Adrenal gland (tissue), 12 donors: ENCODE measurements around the gene MBL2. TPM values are rescaled to one million over a fixed set of nuclear protein-coding genes. Genes with fewer than 3 reads are reported as not detected.

Source experiments
- DNase-seq, 7 donors: peaks; one replicate each; pipeline ENCODE4 v3.0.0-alpha.2; 2019 to 2020
- H3K27ac ChIP-seq, 5 donors: fragments of 200-600 bp; sonication (generic) in 4 of 5; 1 replicate in 3 of 5; 2 replicates in 2 of 5; pipeline versions ENCODE4 v1.5.1 to v1.8.0; 2016 to 2020; ENCODE audit warnings: mild to moderate bottlenecking in 1 of 5
- H3K27me3 ChIP-seq: fragments of 200-600 bp; 2 replicates; pipeline ENCODE4 v1.8.0; 2021
- H3K36me3 ChIP-seq, 2 donors: fragments of 200-600 bp; replicated peaks in 1 of 2; 1 replicate in 1 of 2; 2 replicates in 1 of 2; pipeline versions ENCODE4 v1.5.1 to v1.8.0; 2018 to 2022
- H3K4me1 ChIP-seq, 2 donors: fragments of 200-600 bp; replicated peaks in 1 of 2; 1 replicate in 1 of 2; 2 replicates in 1 of 2; pipeline versions ENCODE4 v1.5.1 to v1.8.0; 2018 to 2021
- H3K4me3 ChIP-seq, 4 donors: fragments of 200-600 bp; sonication (generic) in 3 of 4; one replicate each; pipeline ENCODE4 v1.5.1; 2016 to 2018
- H3K9me3 ChIP-seq, 3 donors: fragments of 200-600 bp; sonication (generic) in 1 of 3; replicated peaks in 1 of 3; 1 replicate in 2 of 3; 2 replicates in 1 of 3; pipeline versions ENCODE4 v1.5.1 to v1.8.0; 2016 to 2021
- POLR2A ChIP-seq, 2 donors: fragments of 450-650 bp; IDR thresholded peaks; one replicate each; pipeline ENCODE4 v1.6.1; 2017; ENCODE audit warnings: antibody characterized with exemption in 2 of 2, mild to moderate bottlenecking in 2 of 2, moderate library complexity in 1 of 2
- WGBS, 4 donors: extraction: QIAGEN DNeasy Blood & Tissue Kit in 2 of 4; methylation state at CpG; one replicate each; pipeline versions ENCODE4 v1.1.5 to v1.1.7; 2013 to 2017; 5-methylcytosine and 5-hydroxymethylcytosine counted together
- intact Hi-C, 2 donors: fragments of 100-400 bp; cut with DNase I; formaldehyde crosslinking; loops; one replicate each; pipeline versions ENCODE4 v1.14.1 to v1.15.0; 2022 to 2023
- polyA plus RNA-seq, 3 donors: library from polyadenylated mRNA; stranded (reverse); fragments of 200-250 nt in 2 of 3; fragments of 350-450 nt in 1 of 3; fragmentation: Illumina TruSeq in 1 of 3; extraction: RNeasy Lipid Tissue Mini Kit (QIAGEN cat#74804) in 1 of 3; gene quantifications; one replicate each; pipeline ENCODE4 v1.2.3, GENCODE V29; 2013 to 2014
- total RNA-seq, 9 donors: library from RNA; depleted of rRNA in 4 of 9; stranded (reverse); fragments of >200 nt in 4 of 9; fragments of 120-200 nt in 1 of 9; fragmentation: NEBNext Ultra II Directional in 1 of 9; extraction: Animal tissue kit (Norgen Biotek cat#: 25700) in 1 of 9; gene quantifications; one replicate each; pipeline versions ENCODE4 v1.1.0 to v1.2.4, GENCODE V29; 2013 to 2023
- TF ChIP-seq, protein P1 (sequence below), 6 experiments: fragments of 450-650 bp in 4 of 6; fragments of 200-600 bp in 2 of 6; sonication (generic) in 1 of 6; IDR thresholded peaks; 1 replicate in 5 of 6; 2 replicates in 1 of 6; pipeline versions ENCODE4 v1.5.1 to v1.8.0; 2016 to 2021; ENCODE audit warnings: antibody characterized with exemption in 6 of 6, mild to moderate bottlenecking in 2 of 6, moderate library complexity in 1 of 6
- donor health status: healthy with polysubstance abuse.
- donor health status: Bipolar disorder and iron deficiency.
- donor health status: DM: yes; HTN: yes; CAD: no.
- donor health status: DM: no; HTN: no; CAD: no.
- donor health status: DM: no; HTN: no; CAD: no.
- donor health status: DM: yes; HTN: yes; CAD: no.

Gene MBL2
- total and polyA plus RNA-seq, 12 donors: 0.04 to 3.7 (median 0.07) TPM; not detected in 8

- TF ChIP-seq, protein P1, sequence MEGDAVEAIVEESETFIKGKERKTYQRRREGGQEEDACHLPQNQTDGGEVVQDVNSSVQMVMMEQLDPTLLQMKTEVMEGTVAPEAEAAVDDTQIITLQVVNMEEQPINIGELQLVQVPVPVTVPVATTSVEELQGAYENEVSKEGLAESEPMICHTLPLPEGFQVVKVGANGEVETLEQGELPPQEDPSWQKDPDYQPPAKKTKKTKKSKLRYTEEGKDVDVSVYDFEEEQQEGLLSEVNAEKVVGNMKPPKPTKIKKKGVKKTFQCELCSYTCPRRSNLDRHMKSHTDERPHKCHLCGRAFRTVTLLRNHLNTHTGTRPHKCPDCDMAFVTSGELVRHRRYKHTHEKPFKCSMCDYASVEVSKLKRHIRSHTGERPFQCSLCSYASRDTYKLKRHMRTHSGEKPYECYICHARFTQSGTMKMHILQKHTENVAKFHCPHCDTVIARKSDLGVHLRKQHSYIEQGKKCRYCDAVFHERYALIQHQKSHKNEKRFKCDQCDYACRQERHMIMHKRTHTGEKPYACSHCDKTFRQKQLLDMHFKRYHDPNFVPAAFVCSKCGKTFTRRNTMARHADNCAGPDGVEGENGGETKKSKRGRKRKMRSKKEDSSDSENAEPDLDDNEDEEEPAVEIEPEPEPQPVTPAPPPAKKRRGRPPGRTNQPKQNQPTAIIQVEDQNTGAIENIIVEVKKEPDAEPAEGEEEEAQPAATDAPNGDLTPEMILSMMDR (IDR thresholded peaks at IDR 0.05): no peak
- TF ChIP-seq POLR2A (IDR thresholded peaks at IDR 0.05): no peak
- no peaks in the 10 kb centered on the region for H3K27me3 ChIP-seq
- DNase-seq: peak in 1 of 7 donors; percentile 5
These were observed 14.2 kb downstream of the MBL2 start for GRCh38 chr10:52758406-52758805.

GRCh38 chr10:52757773-52758172 is 14.8 kb downstream of the MBL2 start:
- TF ChIP-seq, protein P1 (IDR thresholded peaks at IDR 0.05): no peak
- TF ChIP-seq POLR2A (IDR thresholded peaks at IDR 0.05): no peak
- H3K27ac ChIP-seq: peak overlapping the region in 1 of 5 donors; percentile 34
- no peak for DNase-seq
- no peaks in the 10 kb centered on the region for H3K36me3 ChIP-seq
- H3K9me3 ChIP-seq: no peaks in the 10 kb centered on the region
- WGBS, 4 donors: 61 to 67% (median 66%) methylated on average over 6 of the region's 6 CpGs
- H3K4me1 ChIP-seq: no peaks in the 10 kb centered on the region
- intact Hi-C loops: no loop called here
- H3K27me3 ChIP-seq: no peaks in the 10 kb centered on the region
- no peak overlapping the region for H3K4me3 ChIP-seq

More at GRCh38 chr10:52758406-52758805, 14.2 kb downstream of the MBL2 start:
- no peaks in the 10 kb centered on the region for H3K36me3 ChIP-seq
- intact Hi-C loops: no loop called here
- no peak overlapping the region for H3K4me3 ChIP-seq
- H3K4me1 ChIP-seq: no peaks in the 10 kb centered on the region
- no peak overlapping the region for H3K27ac ChIP-seq
- WGBS, 4 donors: 78 to 87% (median 84%) methylated on average over 2 of the region's 2 CpGs
- H3K9me3 ChIP-seq: no peaks in the 10 kb centered on the region

DNA sequence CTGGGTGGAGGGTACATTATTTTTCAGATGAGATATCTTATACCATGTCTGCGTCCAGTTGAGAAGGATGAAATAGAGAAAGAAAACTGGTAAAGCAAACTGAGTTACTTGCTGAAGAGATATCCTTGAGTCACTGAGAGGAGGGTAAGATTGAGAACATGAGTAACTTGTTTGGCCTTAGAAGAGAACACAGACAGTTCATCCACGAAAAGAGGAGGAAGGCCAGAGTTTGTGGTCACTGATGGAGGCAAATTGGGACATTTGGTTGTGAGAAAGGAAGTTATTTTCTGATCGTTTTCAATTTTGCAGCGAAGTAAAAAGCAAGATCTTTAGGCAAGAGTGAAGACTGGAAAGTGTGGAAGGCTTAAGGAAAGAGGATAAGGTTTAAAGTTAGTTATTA is 15.6 kb downstream of the MBL2 start:
- H3K27ac ChIP-seq: peak overlapping the region in 1 of 5 donors; percentile 34
- no peak for DNase-seq
- no peaks in the 10 kb centered on the region for H3K9me3 ChIP-seq
- H3K4me3 ChIP-seq: no peak overlapping the region
- no peaks in the 10 kb centered on the region for H3K27me3 ChIP-seq
- no peaks in the 10 kb centered on the region for H3K4me1 ChIP-seq
- 58 to 70% (median 63%) methylated on average over 4 of the region's 4 CpGs for WGBS, 4 donors
- H3K36me3 ChIP-seq: no peaks in the 10 kb centered on the region
- TF ChIP-seq POLR2A (IDR thresholded peaks at IDR 0.05): no peak
- TF ChIP-seq, protein P1 (IDR thresholded peaks at IDR 0.05): no peak
- intact Hi-C loops: no loop called here

DNA sequence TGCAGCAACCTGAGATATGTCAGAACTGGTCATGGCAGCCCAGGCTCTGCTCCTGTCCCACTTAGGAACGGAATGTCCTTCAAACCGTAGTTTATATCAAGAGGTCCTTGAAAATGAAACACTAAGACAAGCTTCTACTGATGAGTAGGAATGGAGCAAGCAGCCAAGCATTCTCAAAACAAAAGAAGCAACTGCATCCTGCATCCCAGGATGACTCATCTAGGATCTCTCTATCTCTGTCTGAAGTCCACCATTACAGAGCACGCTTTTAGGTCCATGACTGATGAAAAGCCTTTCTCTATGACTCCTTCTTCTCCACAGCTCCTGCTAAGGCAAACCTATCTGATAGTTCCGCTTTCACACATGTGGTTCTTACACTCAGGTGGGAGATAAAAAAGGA is 16.3 kb downstream of the MBL2 start:
- H3K27ac ChIP-seq: no peak overlapping the region
- no peaks in the 10 kb centered on the region for H3K9me3 ChIP-seq
- DNase-seq: peak in 1 of 7 donors; percentile 0
- intact Hi-C loops: no loop called here
- WGBS, 4 donors: 70 to 83% (median 75%) methylated on average over 4 of the region's 4 CpGs
- TF ChIP-seq, protein P1 (IDR thresholded peaks at IDR 0.05): no peak
- no peak for TF ChIP-seq POLR2A (IDR thresholded peaks at IDR 0.05)
- H3K27me3 ChIP-seq: no peaks in the 10 kb centered on the region
- no peaks in the 10 kb centered on the region for H3K36me3 ChIP-seq
- no peak overlapping the region for H3K4me3 ChIP-seq
- no peaks in the 10 kb centered on the region for H3K4me1 ChIP-seq
